PC-9 (cell line): ENCODE measurements around the gene CRYBG1.

Experiments used
- CTCF ChIP-seq: fragments of 200-600 bp; sonication (generic); conservative IDR thresholded peaks from 2 replicates; pipeline ENCODE4 v1.6.1; 2017; ENCODE audit warnings: mixed run types, antibody characterized with exemption, mild to moderate bottlenecking, moderate library complexity
- EZH2 ChIP-seq: fragments of 200-600 bp; sonication (generic); IDR thresholded peaks from 2 replicates; pipeline ENCODE4 v1.8.0; 2017; ENCODE audit warnings: antibody characterized with exemption, low read depth

GRCh38 chr6:106600329-106600728 lies 239.8 kb downstream of the CRYBG1 start:
- no peak for TF ChIP-seq CTCF
- no peak for TF ChIP-seq EZH2
